Measurements from ENCODE around the gene RAD21L1.

DNA sequence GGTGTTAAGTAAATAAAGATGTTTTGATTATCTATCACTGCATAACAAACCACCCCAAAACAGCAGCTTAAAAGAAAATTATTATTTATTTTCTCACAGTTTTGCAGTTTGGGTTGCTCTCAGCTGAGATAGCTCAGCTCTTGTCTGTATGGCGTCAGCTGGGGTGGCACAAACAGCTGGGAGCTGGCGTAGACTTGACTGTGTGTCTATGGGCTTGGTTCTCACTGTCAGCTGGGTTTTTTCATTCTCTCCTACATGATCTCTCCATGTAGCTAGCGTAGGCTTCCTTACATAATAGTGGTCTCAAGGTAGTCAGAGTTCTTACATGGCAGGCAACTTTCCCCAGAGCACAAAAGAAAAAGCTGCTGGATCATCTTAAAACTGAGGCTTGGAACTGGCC lies 34.5 kb upstream of the RAD21L1 start:
- TF ChIP-seq ESRRG (CRISPR knock-in tag; IDR thresholded peaks at IDR 0.05) (no peak), BACH2 (CRISPR knock-in tag; IDR thresholded peaks at IDR 0.05; ENCODE audit: borderline replicate concordance) (no peak), ARNTL (CRISPR knock-in tag; IDR thresholded peaks at IDR 0.05; ENCODE audit: borderline replicate concordance, low read depth) (no peak), ZNF70 (CRISPR knock-in tag; IDR thresholded peaks at IDR 0.05) (no peak), PPARA (CRISPR knock-in tag; IDR thresholded peaks at IDR 0.05; ENCODE audit: borderline replicate concordance) (no peak)
- TF ChIP-seq, protein P1, sequence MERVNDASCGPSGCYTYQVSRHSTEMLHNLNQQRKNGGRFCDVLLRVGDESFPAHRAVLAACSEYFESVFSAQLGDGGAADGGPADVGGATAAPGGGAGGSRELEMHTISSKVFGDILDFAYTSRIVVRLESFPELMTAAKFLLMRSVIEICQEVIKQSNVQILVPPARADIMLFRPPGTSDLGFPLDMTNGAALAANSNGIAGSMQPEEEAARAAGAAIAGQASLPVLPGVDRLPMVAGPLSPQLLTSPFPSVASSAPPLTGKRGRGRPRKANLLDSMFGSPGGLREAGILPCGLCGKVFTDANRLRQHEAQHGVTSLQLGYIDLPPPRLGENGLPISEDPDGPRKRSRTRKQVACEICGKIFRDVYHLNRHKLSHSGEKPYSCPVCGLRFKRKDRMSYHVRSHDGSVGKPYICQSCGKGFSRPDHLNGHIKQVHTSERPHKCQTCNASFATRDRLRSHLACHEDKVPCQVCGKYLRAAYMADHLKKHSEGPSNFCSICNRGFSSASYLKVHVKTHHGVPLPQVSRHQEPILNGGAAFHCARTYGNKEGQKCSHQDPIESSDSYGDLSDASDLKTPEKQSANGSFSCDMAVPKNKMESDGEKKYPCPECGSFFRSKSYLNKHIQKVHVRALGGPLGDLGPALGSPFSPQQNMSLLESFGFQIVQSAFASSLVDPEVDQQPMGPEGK (CRISPR knock-in tag; IDR thresholded peaks at IDR 0.05; ENCODE audit: borderline replicate concordance): no peak

Measured in SK-N-SH treated with all-trans-retinoic acid at 6 μM for 48 hours (cell line).